Heart right ventricle (tissue), 16 donors: Measurements from ENCODE around the gene SH3RF3. TPM values are rescaled to one million over a fixed set of nuclear protein-coding genes. Genes with fewer than 3 reads are reported as not detected.

Experiments used
- ATAC-seq, 8 donors: fragments of 200-7000 bp; cut with Tn5 transposase; one replicate each; pipeline ENCODE4 v1.9.1; 2020; ENCODE audit warnings: mild to moderate bottlenecking in 8 of 8, moderate library complexity in 8 of 8, moderate number of reproducible peaks in 1 of 8
- DNase-seq, 2 donors: peaks; one replicate each; pipeline ENCODE4 v3.0.0-alpha.2; 2020
- H3K27ac ChIP-seq, 10 donors: fragments of 200-600 bp; sonication (generic) in 2 of 10; one replicate each; pipeline versions ENCODE4 v1.5.0 to v1.8.0; 2020 to 2022; ENCODE audit warnings: mild to moderate bottlenecking in 3 of 10
- H3K27me3 ChIP-seq, 7 donors: fragments of 200-600 bp; one replicate each; pipeline ENCODE4 v1.8.0; 2021 to 2022; ENCODE audit warnings: mild to moderate bottlenecking in 2 of 7
- H3K36me3 ChIP-seq, 9 donors: fragments of 200-600 bp; sonication (generic) in 1 of 9; one replicate each; pipeline versions ENCODE4 v1.5.0 to v1.8.0; 2020 to 2022; ENCODE audit warnings: mild to moderate bottlenecking in 2 of 9
- H3K4me1 ChIP-seq, 9 donors: fragments of 200-600 bp; sonication (generic) in 1 of 9; one replicate each; pipeline versions ENCODE4 v1.5.0 to v1.8.0; 2020 to 2022; ENCODE audit warnings: mild to moderate bottlenecking in 4 of 9
- H3K4me3 ChIP-seq, 10 donors: fragments of 200-600 bp; sonication (generic) in 2 of 10; one replicate each; pipeline versions ENCODE4 v1.5.0 to v1.8.0; 2020 to 2022; ENCODE audit warnings: mild to moderate bottlenecking in 7 of 10, moderate library complexity in 2 of 10
- H3K9me3 ChIP-seq, 11 donors: fragments of 200-600 bp in 10 of 11; sonication (generic) in 2 of 11; one replicate each; pipeline versions ENCODE4 v1.5.0 to v1.8.0; 2013 to 2022; ENCODE audit warnings: mild to moderate bottlenecking in 2 of 11, control low read depth in 1 of 11, moderate library complexity in 1 of 11
- WGBS, 2 donors: extraction: QIAGEN DNeasy Blood & Tissue Kit; methylation state at CpG; one replicate each; pipeline ENCODE4 v1.1.7; 2013; ENCODE audit warnings: inconsistent platforms in 1 of 2; 5-methylcytosine and 5-hydroxymethylcytosine counted together
- intact Hi-C, 10 donors: fragments of 100-400 bp; cut with DNase I; formaldehyde crosslinking; loops; one replicate each; pipeline versions ENCODE4 v1.11.1 to v1.14.2; 2022
- polyA plus RNA-seq, 2 donors: library from polyadenylated mRNA; stranded (reverse); fragments of 200-250 nt; gene quantifications; one replicate each; pipeline ENCODE4 v1.2.3, GENCODE V29; 2013
- total RNA-seq, 10 donors: library from RNA; stranded (reverse); fragmentation: NEBNext Ultra II Directional in 3 of 10; extraction: Animal tissue kit (Norgen Biotek cat#: 25700) in 3 of 10; gene quantifications; one replicate each; pipeline versions ENCODE4 v1.2.1 to v1.2.4, GENCODE V29; 2021 to 2023
- TF ChIP-seq, protein P1 (sequence below), 9 donors: fragments of 200-600 bp; sonication (generic) in 2 of 9; IDR thresholded peaks; one replicate each; pipeline versions ENCODE4 v1.5.0 to v1.8.0; 2021 to 2022; ENCODE audit warnings: antibody characterized with exemption in 9 of 9, mild to moderate bottlenecking in 5 of 9, moderate library complexity in 1 of 9
- donor health status: Arrhythmogenic right ventricular cardiomyopathy.
- donor health status: ischemic (EF 13 %, LVEDD 7.1; RV severe dilation, severe dysfunction).
- donor health status: healthy with polysubstance abuse.
- donor health status: DM: no; HTN: yes; CAD: no.
- donor health status: DM: no; HTN: no; CAD: no.
- donor health status: ischemic (EF 25% LVEDD 6.9; RV normal size, moderate dysfunction).
- donor health status: ischemic (EF 25% LVEDD 5.7; RV mildly dilated, moderate dysfunction).
- donor health status: healthy.
- donor health status: DM: yes; HTN: yes; CAD: no.
- donor health status: Ischemic cardiomyopathy.
- donor health status: ischemic (EF 35%, LVEDD 5.7; RV mildly dilated, moderate dysfunction).
- donor health status: nonischemic (EF 11% LVEDD 7.7; RV severe dilation, severe dysfunction).
- donor health status: DM: yes; HTN: yes; CAD: no.
- donor health status: PGD.
- donor health status: ischemic (EF 29% LVEDD 5.4; RV normal size, mild dysfunction).
- donor health status: nonischemic (EF 23%, LVEDD 6.1; RV moderate dilation, normal function).

The SH3RF3 gene
- total and polyA plus RNA-seq, 12 donors = 5.0 to 11.5 (median 8.6) TPM

DNA sequence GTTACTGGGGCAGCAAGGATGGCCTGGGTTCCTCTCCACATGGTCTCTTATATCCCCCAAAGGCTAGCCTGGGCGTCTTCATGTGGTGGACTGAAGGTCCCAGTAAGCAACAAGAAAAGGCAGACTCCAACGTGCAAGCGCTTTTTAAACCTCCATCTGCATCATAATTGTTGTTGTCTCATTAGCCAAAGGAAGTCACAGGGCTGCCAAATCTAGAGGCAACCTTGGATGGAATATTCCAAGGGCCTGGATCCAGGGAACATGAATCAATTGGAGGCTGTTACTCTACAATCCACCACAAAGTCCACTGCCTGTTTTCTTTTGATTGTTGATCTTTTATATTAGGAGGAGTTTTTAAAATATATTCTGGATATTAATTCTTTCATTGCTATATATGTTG lies 118.8 kb downstream of the SH3RF3 start:
- Histone ChIP-seq H3K27me3 (no peaks in the 10 kb centered on the region), H3K9me3 (no peaks in the 10 kb centered on the region), H3K27ac (peak overlapping the region in 3 of 10 donors; percentile 15 to 55 (median 20)), H3K36me3 (no peaks in the 10 kb centered on the region), H3K4me1 (peaks cover 19 to 65% (median 44%) of the 10 kb centered on the region in 9 donors), H3K4me3 (no peak overlapping the region)
- no peak for DNase-seq
- ATAC-seq = peak in 7 of 8 donors; percentile 41 to 65 (median 56)
- intact Hi-C loops = loop anchor here in 2 of 10 donors (10.0 kb wide), 2 partner anchors 73 to 77 kb away; no protein-coding TSS in a partner anchor
- WGBS, 2 donors = 46 to 59% methylated on average over 3 of the region's 3 CpGs
- TF ChIP-seq, protein P1, sequence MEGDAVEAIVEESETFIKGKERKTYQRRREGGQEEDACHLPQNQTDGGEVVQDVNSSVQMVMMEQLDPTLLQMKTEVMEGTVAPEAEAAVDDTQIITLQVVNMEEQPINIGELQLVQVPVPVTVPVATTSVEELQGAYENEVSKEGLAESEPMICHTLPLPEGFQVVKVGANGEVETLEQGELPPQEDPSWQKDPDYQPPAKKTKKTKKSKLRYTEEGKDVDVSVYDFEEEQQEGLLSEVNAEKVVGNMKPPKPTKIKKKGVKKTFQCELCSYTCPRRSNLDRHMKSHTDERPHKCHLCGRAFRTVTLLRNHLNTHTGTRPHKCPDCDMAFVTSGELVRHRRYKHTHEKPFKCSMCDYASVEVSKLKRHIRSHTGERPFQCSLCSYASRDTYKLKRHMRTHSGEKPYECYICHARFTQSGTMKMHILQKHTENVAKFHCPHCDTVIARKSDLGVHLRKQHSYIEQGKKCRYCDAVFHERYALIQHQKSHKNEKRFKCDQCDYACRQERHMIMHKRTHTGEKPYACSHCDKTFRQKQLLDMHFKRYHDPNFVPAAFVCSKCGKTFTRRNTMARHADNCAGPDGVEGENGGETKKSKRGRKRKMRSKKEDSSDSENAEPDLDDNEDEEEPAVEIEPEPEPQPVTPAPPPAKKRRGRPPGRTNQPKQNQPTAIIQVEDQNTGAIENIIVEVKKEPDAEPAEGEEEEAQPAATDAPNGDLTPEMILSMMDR (IDR thresholded peaks at IDR 0.05) = no peak

DNA sequence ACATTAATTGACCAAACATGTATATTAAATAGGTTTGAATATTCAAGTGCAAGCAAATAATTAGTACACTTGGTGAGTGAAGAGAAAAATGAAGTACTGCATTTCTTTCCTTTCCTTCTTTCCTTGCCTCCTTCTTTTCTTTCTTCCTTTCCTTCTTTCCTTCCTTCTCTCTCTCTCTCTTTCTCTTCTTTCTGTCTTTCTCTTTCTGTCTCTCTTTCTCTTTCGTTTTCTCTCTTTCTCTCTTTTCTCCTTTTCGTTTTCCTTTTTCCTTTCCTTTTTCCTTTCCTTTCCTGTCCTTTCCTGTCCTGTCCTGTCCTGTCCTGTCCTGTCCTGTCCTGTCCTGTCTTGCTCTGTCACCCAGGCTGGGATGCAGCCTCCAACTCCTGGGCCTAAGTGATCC lies 119.6 kb downstream of the SH3RF3 start:
- no peaks in the 10 kb centered on the region for H3K9me3 ChIP-seq
- intact Hi-C loops = loop anchor here in 2 of 10 donors (10.0 kb wide), 2 partner anchors 74 to 76 kb away; no protein-coding TSS in a partner anchor
- ATAC-seq (no peak), DNase-seq (no peak)
- no peak overlapping the region for H3K4me3 ChIP-seq
- 87 to 88% methylated on average over 2 of the region's 2 CpGs for WGBS, 2 donors
- TF ChIP-seq, protein P1 (IDR thresholded peaks at IDR 0.05) = no peak
- peak overlapping the region in 3 of 10 donors; percentile 15 to 55 (median 20) for H3K27ac ChIP-seq
- H3K4me1 ChIP-seq = peaks cover 13 to 57% (median 36%) of the 10 kb centered on the region in 9 donors
- H3K36me3 ChIP-seq = no peaks in the 10 kb centered on the region
- H3K27me3 ChIP-seq = no peaks in the 10 kb centered on the region

DNA sequence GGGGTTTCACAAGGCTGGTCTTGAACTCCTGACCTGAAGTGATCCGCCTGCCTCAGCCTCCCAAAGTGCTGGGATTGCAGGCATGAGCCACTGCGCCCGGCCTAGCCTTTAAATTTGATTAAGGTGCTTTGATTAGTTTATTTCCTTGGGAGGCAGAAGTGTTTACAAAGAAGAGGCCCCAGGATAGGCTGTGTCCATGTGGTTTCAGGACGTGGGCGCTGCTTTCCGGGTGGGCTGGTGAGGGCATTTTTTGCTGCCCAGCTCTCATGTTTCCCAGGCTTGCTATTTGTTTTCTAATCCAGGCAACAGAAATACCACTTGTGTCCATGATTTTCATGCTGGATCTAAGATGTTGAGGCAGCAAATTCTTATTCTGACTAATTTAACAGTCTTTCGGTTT lies 124.2 kb downstream of the SH3RF3 start:
- H3K36me3 ChIP-seq = no peaks in the 10 kb centered on the region
- H3K4me1 ChIP-seq = peaks cover 4 to 50% (median 30%) of the 10 kb centered on the region in 9 donors
- no peaks in the 10 kb centered on the region for H3K9me3 ChIP-seq
- H3K4me3 ChIP-seq = no peak overlapping the region
- 94% methylated on average over 7 of the region's 7 CpGs for WGBS, 2 donors
- ATAC-seq (no peak), DNase-seq (no peak)
- intact Hi-C loops = no loop called here
- H3K27me3 ChIP-seq = no peaks in the 10 kb centered on the region
- TF ChIP-seq, protein P1 (IDR thresholded peaks at IDR 0.05) = no peak
- H3K27ac ChIP-seq = no peak overlapping the region

DNA sequence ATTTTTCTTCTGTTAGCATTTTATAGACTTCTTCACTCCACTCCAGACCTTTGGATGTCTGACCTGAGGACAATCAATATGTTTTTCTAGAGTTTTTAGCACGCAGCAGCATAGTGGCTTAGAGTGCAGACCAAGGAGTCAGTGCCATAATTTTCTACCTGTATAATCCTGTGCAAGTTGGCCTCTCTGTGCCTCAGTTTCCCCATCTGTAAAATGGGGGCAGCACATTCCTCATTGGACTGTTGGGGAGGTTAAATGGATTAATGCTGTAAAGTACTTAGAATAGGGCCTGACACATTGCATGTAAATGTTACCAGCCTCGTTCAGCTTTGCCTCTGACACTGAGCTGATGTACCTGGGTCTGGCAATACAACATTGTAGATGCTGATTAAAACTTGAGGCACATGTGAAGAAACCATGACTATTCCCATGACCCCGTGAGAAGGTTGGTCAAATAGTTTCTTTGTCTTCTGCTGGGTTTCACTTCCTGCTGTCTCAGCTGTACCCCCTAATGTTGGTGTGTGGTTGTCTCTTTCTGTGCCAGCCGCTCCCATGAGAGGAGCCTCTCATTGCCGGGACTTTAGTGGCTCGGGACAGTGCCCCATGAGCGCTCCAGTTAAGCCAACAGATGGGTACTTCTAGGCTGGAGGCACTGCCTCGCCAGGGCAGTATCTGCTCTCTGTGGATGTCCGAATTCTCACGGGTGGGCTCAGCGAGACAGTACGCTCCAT lies 125.3 kb downstream of the SH3RF3 start:
- ATAC-seq (peak in 1 of 8 donors; percentile 28), DNase-seq (no peak)
- intact Hi-C loops = no loop called here
- Histone ChIP-seq H3K27ac (no peak overlapping the region), H3K9me3 (no peaks in the 10 kb centered on the region), H3K36me3 (no peaks in the 10 kb centered on the region), H3K27me3 (no peaks in the 10 kb centered on the region), H3K4me1 (peaks cover 8 to 48% (median 35%) of the 10 kb centered on the region in 9 donors), H3K4me3 (no peak overlapping the region)
- TF ChIP-seq, protein P1 (IDR thresholded peaks at IDR 0.05) = no peak
- WGBS, 2 donors = 91 to 94% methylated on average over 12 of the region's 12 CpGs
